GM06990 (cell line): Measurements from ENCODE around the gene SMIM45.
A peak's percentile ranks its signal among the peaks of the same experiment; 100 is the strongest.

Source experiments
- DNase-seq: peaks from one replicate; pipeline ENCODE4 v3.0.0-alpha.2; 2011; ENCODE audit not compliant: insufficient read length; ENCODE audit errors: extremely low read depth
- H3K27me3 ChIP-seq: replicated peaks from 2 replicates; pipeline ENCODE4 v1.6.0; 2011; ENCODE audit warnings: low read length; ENCODE audit not compliant: control insufficient read depth, insufficient read depth
- H3K36me3 ChIP-seq: 2 replicates; pipeline ENCODE4 v1.5.1; 2011; ENCODE audit warnings: low read length; ENCODE audit not compliant: control insufficient read depth, insufficient read depth
- H3K4me3 ChIP-seq: replicated peaks from 2 replicates; pipeline ENCODE4 v1.5.1; 2011; ENCODE audit warnings: low read depth, mild to moderate bottlenecking, control low read depth, low read length
- CTCF ChIP-seq: IDR thresholded peaks from 2 replicates; pipeline ENCODE4 v1.5.1; 2011; ENCODE audit warnings: low read length, control low read depth, mild to moderate bottlenecking, inconsistent platforms; ENCODE audit not compliant: insufficient read depth, poor library complexity, severe bottlenecking

Gene SMIM45

GRCh38 chr22:41951898-41952474, at the start of gene SMIM45:
Gene SMIM45 (plus strand): TSS chr22:41952150.
- Histone ChIP-seq H3K4me3 (no peak within 1 kb of the TSS), H3K36me3 (no peaks in the 10 kb centered on the region), H3K27me3 (no peaks in the 10 kb centered on the region)
- TF ChIP-seq CTCF: peak; percentile 14
- no peak for DNase-seq

- TF ChIP-seq CTCF: no peak
- Histone ChIP-seq H3K4me3 (no peak overlapping the region), H3K27me3 (no peaks in the 10 kb centered on the region), H3K36me3 (peaks cover 67% of the 10 kb centered on the region)
- peak; percentile 18 for DNase-seq
These were observed 49.0 kb upstream of the SMIM45 start for GRCh38 chr22:41902932-41903421.

GRCh38 chr22:41904450-41905410, 47.2 kb upstream of the SMIM45 start:
- Histone ChIP-seq H3K4me3 (no peak overlapping the region), H3K27me3 (no peaks in the 10 kb centered on the region), H3K36me3 (peaks cover 55% of the 10 kb centered on the region)
- peak; percentile 17 for DNase-seq
- TF ChIP-seq CTCF: no peak

- Histone ChIP-seq H3K4me3 (no peak overlapping the region), H3K27me3 (no peaks in the 10 kb centered on the region), H3K36me3 (peaks cover 46% of the 10 kb centered on the region)
- peak; percentile 15 for DNase-seq
- no peak for TF ChIP-seq CTCF
These were observed 46.3 kb upstream of the SMIM45 start for GRCh38 chr22:41905411-41906202.

GRCh38 chr22:41906822-41907221, 45.1 kb upstream of the SMIM45 start:
- peaks cover 37% of the 10 kb centered on the region for H3K36me3 ChIP-seq
- DNase-seq: no peak
- H3K27me3 ChIP-seq: no peaks in the 10 kb centered on the region

More at GRCh38 chr22:41906822-41907221, 45.1 kb upstream of the SMIM45 start:
- H3K4me3 ChIP-seq: no peak overlapping the region
- TF ChIP-seq CTCF: no peak
